ENCODE data around the gene TRIM33.

- no peak for TF ChIP-seq CTCF (IDR thresholded peaks at IDR 0.05)
- no peak for TF ChIP-seq POLR2A (IDR thresholded peaks at IDR 0.05)
Measured at GRCh38 chr1:114468710-114469468, 42.1 kb downstream of the TRIM33 start.

All from body of pancreas (tissue), 4 donors.